ENCODE results near the gene SUGCT.

SUGCT gene

DNA sequence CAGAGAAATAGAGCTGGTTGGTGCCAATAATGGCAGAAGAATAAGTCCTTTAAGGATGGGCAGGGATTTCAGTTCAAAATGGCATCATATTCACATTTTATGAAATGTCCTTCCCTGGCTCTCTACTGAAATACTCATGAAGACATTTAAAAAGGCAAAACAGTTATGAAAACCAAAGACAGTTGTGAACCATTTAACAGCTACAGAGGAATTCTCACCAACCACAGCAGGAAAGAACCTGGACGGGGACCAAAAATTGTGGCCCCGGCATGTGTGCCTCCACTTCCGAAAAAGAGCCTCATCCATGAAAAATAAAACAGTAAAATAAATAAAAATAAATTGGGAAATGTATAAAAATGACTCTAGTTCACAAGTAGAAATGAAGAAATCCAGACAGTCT lies 539.5 kb downstream of the SUGCT start:
- DNase-seq (ENCODE audit: low read depth): no peak

- no peak for DNase-seq (ENCODE audit: low read depth)
Measured at GRCh38 chr7:40675741-40676140, 540.9 kb downstream of the SUGCT start.

DNA sequence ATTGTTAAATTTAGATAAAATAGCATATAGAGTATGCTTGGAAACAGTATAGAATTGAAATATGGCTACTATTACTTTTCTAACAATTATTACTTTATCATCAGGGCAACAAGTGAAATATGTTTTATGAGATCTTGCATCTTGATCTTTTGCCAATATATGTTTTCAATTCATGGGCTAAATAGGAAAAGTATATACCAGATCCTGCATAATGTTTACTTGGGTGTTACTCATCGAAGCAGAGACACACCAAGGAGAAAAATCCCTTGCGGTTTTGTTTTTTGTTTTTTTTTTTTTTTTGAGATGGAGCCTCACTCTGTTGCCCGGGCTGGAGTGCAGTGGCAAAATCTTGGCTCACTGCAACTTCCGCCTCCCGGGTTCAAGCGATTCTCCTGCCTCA lies 541.4 kb downstream of the SUGCT start:
- no peak for DNase-seq (ENCODE audit: low read depth)

DNA sequence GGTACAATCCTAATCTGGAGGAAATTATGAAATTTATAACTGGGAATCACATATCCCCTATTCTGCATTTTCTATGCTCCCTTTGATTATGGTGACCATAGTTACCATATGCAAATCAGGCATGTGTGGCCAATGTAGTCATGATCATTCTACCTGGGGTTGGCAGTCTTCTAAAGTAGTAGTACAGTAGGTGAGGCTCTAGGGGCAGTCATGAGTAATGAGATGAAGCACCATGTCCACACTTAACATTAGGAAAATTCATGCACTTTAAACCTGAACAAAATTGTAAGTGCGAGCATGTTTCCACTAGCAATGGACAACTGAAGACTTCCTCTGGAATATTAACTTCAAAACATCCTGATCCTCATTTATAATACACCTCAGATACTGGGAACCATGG lies 545.9 kb downstream of the SUGCT start:
- peak; percentile 19 for DNase-seq (ENCODE audit: low read depth)

DNA sequence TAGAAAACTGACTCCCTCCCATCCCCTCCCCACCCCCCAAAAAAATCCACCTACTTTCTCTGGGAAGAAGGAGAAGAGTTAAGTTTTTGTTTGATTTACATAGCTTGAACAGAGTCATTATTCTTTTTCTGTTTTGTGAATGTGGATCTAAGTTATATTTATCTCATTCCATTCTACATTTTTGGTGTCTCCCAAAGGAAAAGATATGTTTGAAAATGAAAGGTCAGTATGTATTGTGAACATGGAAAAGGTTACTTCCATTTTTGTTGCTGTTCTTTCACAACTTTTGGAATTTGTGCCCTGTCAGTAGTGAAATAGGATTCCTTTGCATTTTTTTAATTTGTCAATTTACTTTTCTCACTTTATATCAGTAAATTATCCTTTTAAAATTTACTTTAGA lies 547.9 kb downstream of the SUGCT start:
- DNase-seq (ENCODE audit: low read depth): no peak

GRCh38 chr7:40694026-40694809 lies 559.4 kb downstream of the SUGCT start:
- peak; percentile 11 for DNase-seq (ENCODE audit: low read depth)

DNA sequence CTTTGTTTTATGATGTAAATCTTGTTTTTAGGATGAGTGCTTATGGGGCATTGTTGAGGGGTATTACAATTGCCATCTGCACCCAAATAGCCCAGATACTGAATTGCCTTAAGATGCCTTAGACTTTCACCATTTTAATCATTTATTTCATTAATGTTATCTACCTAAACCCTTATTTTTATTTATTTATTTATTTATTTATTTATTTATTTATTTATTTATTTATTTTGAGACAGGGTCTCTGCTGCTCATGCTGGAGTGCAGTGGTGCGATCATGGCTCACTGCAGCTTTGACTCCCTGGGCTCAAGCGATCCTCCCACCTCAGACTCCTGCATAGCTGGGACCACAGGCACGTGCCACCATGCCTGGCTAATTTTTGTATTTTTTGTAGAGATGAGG lies 560.2 kb downstream of the SUGCT start:
- no peak for DNase-seq (ENCODE audit: low read depth)

DNA sequence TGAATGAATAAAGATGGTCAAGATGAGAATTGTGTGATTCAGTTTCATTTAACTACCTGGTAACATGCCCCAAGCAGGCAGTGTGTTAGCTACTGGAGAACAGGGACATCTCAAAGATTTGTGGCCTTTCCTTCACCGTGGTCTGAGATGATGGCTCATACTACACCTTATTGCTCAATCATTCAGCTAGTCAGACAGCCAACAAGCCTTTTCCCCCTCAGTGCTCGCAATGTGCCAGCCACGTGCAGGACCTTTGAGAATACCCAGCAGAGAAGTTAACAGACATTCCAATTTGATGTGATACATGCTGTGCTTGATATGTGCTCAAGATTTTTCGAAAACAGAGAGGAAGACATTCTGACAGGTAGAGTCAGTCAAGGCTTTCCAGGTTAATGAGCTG lies 562.8 kb downstream of the SUGCT start:
- DNase-seq (ENCODE audit: low read depth): peak; percentile 26

DNA sequence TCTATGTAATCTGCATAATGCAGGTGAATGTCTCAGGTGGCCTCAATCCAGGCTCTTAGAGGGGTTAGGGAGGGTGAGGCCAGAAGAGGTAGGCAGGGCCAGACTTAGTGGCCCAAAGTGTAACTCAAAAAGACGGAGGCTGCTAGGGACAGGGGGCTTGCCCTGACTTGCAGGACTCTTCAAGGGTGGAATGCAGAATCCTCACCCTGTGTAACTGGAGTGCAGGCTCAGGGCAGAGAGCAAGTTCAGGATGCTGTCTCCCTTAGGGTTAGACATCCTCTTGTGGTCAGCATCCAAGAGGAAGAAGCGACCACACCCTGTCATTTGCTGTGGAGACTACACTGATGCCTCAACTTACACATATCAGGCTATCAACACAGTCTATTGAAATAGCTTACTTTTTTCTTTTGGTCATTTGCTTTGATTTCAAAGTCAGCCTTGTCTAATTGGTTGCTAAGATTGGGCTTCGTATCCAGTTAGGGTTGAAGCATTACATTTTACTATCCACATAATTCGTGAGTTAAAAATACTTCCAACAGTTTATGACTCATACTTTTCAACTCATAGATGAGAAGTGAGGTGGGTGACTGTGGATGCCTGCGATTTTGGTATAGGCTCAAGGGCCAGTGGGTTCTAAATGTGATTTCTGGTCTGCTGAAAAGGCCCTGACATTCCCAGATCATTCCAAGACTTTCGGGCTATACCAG lies 563.6 kb downstream of the SUGCT start:
- DNase-seq (ENCODE audit: low read depth): no peak

- DNase-seq (ENCODE audit: low read depth): no peak
Measured at GRCh38 chr7:40698921-40699260, 564.1 kb downstream of the SUGCT start.

- no peak for DNase-seq (ENCODE audit: low read depth)
Measured at GRCh38 chr7:40700653-40701421, 566.0 kb downstream of the SUGCT start.

DNA sequence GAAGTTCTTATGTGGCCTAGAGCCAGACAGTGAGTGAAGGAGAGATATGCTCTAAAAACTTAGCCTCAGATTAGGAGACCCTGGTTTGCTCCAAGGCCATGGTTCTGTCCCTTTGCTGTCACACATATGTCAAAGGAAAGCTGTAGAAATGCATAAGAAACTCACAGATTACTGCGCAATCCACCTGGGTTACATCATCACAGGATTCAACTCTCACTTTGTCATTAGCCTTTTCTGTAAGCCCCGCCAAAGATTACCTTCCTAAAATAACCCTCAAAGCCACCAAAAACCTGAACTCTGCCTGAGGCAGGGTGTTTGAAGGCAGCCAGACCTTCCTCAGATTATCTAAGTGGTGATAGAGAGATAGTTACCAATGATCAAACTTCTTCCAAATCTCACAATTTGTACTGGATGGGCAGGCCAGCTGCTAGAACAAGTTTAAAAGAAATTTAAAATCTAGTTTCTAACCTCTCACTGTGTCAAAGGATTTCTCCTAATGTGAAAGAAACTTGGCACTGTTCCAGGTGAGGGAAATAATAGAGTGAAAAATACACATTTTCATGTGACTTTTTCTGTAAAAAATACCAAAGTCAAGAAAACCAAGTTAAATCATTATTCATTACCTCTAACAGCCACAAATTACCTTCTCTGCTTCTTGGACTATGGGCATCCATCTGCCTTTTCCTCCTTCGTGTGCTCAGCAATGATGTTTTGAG lies 567.2 kb downstream of the SUGCT start:
- DNase-seq (ENCODE audit: low read depth): peak; percentile 17

DNA sequence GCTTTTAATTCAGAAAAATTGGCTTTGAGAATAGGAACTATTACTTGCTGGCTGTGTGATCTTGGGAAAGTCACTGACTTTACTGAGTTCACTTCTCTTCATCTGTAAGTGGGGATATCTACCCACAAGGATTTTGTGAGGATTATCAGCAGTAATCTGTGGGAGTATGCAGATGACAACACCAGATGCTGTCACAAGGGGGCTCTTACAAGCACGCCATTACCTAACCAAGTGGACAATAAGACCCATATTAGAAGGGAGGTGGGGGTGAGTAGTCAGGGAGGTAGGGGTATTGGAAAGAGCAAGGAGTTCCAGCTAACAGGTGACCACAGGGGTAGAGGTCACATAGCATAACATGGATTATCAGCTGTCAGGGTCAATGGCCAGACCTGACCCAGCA lies 569.4 kb downstream of the SUGCT start:
- no peak for DNase-seq (ENCODE audit: low read depth)

- DNase-seq (ENCODE audit: low read depth): no peak
Measured at GRCh38 chr7:40706829-40707228, 572.0 kb downstream of the SUGCT start.

GRCh38 chr7:40709062-40709964 lies 574.5 kb downstream of the SUGCT start:
- peak; percentile 52 for DNase-seq (ENCODE audit: low read depth)

DNA sequence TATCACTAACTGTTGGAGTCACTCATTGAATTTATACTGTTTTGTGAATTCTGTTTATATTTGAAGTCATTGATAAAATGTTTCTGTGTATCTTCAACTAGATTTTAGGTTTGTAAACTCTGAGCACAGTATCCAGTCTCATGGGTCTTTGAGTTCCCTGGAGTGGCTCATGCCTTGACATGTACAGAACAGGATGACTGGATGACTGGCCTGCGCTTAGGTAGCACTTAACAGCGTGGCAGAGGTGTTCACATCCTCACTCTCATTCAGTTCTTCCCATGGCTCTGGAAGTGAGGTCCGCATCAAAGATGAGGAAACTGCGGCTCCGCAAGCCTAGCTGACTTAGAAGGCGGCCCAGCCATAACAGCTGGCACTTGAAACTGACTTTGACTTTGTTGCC lies 576.9 kb downstream of the SUGCT start:
- no peak for DNase-seq (ENCODE audit: low read depth)

DNA sequence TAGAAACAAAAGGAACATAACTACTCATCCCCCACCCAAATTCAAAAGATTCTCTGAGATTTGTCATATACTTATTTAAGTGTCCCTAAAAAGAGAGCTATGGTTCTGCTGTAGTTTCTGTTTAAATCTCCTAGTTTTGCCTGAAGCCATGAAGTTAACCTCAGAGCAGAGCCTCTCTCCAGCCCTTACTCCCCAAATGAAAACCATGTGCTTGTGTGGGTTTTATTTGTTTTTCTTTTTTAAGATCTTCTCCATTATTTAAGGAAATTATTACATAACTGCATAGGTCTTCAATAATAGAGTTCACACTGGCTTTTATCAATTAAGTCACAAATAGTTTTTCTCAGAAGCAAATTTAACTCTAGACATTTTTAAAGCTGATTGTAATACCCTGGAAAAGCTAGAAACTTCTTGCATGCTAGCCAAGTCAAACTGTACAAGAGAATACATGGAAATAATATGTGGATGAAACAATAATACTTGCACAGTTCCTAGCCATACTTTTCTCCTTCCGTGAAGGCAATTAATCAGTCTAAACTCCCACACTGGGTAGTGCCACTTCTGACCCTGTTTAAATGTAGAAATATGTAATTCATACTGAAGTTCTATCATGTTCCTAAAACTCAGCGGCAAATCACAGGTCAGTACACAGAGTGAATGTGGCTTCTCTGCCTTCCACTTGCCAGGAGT lies 579.7 kb downstream of the SUGCT start:
- DNase-seq (ENCODE audit: low read depth): no peak

GRCh38 chr7:40715053-40715430 lies 580.2 kb downstream of the SUGCT start:
- DNase-seq (ENCODE audit: low read depth): no peak

DNA sequence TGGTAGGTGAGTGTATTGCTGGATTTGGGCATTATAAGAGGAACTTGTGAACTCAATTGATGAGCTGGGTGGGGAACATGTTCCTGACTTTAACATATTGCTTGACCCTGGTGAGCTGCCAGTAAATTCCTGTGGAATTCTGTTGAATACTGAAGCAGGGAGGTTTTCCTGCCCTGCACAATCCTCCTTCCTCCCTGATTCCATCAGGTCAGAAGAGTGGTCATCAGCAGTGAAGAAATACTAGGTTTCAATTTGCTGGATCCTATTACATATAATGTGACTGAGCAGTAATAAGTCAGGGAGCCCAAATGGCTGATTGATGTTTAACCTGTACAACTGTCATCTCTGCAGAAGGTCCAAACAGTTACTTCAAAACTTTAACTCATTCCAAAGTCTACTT lies 581.2 kb downstream of the SUGCT start:
- peak; percentile 18 for DNase-seq (ENCODE audit: low read depth)

DNA sequence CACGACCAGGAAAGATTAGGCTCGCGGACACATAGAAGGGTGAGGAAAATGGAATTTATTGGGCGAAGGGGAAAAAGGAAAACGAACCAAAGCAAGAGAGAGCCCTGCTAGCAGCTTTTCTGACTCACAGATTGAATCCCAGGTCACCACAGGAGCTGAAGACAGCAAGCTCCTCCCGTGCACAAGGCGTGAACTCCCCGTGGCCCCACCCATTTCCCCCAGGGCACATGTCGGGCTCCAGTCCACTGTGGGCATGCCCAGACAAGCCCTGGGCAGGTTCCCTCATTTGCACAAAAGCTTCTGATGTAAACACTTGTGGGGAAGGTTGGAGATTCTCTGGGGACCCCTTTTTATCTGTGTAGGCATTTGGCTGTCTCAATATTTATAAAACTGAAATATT lies 582.4 kb downstream of the SUGCT start:
- DNase-seq (ENCODE audit: low read depth): peak; percentile 72

- no peak for DNase-seq (ENCODE audit: low read depth)
Measured at GRCh38 chr7:40720416-40720815, 585.6 kb downstream of the SUGCT start.

Data from amniotic epithelial cell (primary cell).